ENCODE results near the gene CMTM5.

CMTM5 gene

DNA sequence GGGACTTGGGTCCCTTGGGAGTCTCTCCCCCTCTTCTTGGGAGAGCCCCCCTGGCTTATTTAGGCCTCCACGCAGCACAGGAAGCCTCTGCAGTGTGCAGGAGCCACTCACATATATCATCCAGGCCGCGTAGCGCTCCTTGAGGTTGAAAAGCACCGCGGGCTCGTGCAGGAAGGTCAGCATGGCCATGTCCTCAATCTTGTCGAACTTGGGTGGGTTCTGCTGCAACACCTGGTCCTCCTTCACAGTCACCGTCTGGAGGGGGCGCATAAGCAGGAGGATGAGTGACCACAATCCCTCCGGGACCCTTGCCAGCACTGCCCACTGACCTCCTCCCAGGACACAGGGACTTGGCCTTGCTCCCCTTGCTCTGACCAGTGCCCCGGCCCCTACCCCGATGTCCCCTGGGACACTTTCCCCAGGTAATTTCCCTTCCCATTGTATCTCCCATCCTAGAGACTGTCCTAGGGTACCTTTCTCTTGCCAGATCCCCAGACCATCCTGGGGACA lies 28.7 kb downstream of the CMTM5 start:
- Mint-ChIP-seq H3K36me3 (ENCODE audit: low read depth) (no peaks in the 10 kb centered on the region), H3K9me3 (no peaks in the 10 kb centered on the region), H3K27ac (no peak overlapping the region)

DNA sequence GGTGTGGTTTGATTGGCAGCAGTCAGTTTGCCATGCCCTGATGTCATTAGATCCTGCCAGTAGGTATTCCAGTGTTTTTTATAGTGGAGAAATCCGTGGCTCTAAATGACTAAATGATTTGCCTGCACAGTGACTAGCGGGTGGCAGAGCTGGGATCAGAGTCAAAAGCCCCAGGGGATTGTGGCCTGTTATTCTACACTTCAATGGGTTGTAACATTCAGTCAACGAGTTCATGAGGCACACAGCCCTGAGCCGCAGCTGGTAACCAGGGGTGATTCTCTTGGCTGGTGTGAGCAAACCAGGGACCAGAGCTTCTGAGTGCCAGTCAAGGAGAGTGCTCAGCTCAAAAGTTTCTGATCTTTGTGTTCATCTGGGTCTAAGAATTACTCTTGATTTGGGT lies 29.4 kb downstream of the CMTM5 start:
- Mint-ChIP-seq H3K27ac (no peak overlapping the region), H3K4me3 (no peak overlapping the region), H3K9me3 (no peaks in the 10 kb centered on the region), H3K27me3 (ENCODE audit: low read depth) (peaks cover 4% of the 10 kb centered on the region), H3K4me1 (ENCODE audit: low read depth) (peaks cover 6% of the 10 kb centered on the region), H3K36me3 (ENCODE audit: low read depth) (no peaks in the 10 kb centered on the region)

More for the DNA sequence above, 28.7 kb downstream of the CMTM5 start:
- H3K4me3 Mint-ChIP-seq: no peak overlapping the region
- H3K4me1 Mint-ChIP-seq (ENCODE audit: low read depth): peaks cover 6% of the 10 kb centered on the region
- H3K27me3 Mint-ChIP-seq (ENCODE audit: low read depth): peaks cover 4% of the 10 kb centered on the region

DNA sequence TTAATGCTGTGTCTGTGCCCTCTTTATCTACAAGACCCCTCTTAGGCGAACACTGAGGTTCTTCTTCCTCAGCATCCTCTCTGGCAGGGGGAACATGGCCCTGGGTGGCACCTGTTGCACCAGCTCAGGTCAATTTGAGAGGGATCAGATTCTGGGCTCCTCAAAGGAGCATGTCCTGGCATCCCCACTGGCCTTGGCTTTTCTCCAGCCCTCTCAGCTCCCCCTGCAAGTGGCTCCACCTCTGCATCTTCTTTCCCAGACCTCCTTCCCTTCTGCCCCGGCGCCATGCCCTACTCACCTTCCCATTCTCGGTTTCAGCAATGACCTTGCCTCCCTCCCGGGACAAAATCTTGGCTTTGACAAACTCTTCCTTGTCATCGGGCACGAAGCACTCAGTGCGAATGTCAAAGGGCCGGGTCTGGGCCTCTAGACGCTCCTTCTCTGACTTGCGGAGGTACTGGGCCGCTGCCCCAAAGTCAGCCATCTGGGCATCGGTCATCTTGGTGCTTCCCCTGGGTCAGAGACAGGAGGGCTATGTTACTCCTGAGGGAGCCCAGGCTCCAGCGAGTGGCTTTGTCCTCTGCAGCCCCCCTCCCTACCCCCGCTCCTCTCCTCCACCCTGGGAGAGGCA lies 30.0 kb downstream of the CMTM5 start:
- Mint-ChIP-seq H3K4me3 (no peak overlapping the region), H3K36me3 (ENCODE audit: low read depth) (no peaks in the 10 kb centered on the region), H3K27ac (no peak overlapping the region), H3K4me1 (ENCODE audit: low read depth) (peaks cover 6% of the 10 kb centered on the region), H3K9me3 (no peaks in the 10 kb centered on the region), H3K27me3 (ENCODE audit: low read depth) (no peaks in the 10 kb centered on the region)

DNA sequence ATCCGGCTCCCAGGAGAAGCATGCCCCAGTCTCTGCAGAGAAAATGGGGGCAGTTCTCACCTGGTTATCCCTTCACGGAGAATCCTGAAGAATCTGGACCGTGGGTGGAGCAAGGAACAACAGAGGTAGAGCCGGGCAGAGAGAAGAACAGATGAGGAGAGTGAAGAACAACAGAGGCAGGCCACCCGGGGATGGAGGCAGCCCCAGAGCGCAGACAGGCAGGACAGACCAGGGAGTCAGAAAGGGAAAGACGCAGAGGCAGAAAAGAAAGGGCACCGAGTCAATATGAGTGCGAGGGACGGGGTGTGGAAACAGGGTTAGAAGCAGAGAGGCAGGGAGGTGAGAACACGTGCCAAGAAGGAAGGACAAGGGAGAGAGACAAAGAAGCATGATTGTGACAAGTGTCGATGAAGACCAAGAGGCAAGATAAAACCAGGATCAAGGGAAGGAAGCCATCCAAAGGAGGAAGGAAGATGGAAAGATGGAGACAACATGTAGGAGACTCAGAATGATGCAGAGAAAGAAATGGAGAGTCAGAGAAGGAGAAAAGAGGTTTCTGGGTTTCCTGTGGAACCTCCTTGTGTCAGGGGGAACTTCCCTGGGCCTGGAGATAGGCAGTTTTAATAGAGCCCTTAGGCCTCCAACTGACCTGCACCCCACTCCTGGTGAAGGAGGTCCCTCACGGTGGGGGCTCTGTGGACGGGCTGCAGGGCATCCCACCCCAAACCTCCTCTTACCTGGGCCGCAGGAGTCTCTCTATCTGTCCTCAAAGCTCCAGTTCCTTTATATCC lies 30.9 kb downstream of the CMTM5 start, which contains the start of gene MYH6:
TSS of gene MYH6 (minus strand) at position 758 of the 791 bp plus-strand sequence. CDS start 1,050 bp downstream, outside the sequence.
- Mint-ChIP-seq H3K27ac (no peak within 1 kb of the TSS), H3K4me1 (ENCODE audit: low read depth) (peaks cover 6% of the 10 kb centered on the region), H3K27me3 (ENCODE audit: low read depth) (no peaks in the 10 kb centered on the region), H3K4me3 (no peak within 1 kb of the TSS), H3K36me3 (ENCODE audit: low read depth) (no peaks in the 10 kb centered on the region), H3K9me3 (no peaks in the 10 kb centered on the region)

DNA sequence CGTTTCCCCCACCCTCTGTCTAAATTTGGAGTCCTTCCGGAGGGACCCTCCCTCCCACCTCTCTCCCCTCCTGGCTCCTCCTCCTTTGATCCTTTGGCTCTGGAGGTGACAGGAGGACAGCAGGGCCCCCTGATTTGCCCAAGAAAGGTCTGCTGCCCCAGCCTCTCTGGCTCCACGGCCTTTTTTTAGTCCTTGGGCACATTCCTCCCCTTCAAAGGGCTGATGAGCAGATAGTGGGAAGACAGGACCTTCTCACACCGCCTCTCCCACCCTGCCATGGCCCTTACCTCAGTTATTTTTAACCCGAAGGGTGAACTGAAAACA lies 31.4 kb downstream of the CMTM5 start:
- H3K36me3 Mint-ChIP-seq (ENCODE audit: low read depth): no peaks in the 10 kb centered on the region
- no peak overlapping the region for H3K27ac Mint-ChIP-seq
- no peak overlapping the region for H3K4me3 Mint-ChIP-seq
- no peaks in the 10 kb centered on the region for H3K27me3 Mint-ChIP-seq (ENCODE audit: low read depth)
- peaks cover 6% of the 10 kb centered on the region for H3K4me1 Mint-ChIP-seq (ENCODE audit: low read depth)
- no peaks in the 10 kb centered on the region for H3K9me3 Mint-ChIP-seq

DNA sequence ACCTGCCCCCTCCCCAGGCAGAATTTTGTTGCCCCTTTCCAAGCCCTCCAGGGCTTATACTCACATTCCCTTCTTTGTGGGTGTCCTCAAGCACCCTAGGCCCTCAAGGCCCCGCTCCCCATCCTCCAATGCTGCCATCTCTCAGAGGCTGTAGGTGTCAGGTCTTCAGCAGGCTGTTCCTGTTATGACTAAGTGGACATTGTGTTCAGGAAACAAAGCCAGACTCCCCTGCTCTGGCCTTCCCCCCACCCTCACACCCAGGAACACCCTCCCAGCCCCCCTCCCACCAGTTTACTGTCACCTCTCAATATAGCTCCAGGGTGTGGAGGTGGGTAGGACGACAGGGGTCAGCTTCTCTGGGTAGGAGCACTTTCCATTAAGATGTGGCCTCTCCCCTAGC lies 32.6 kb downstream of the CMTM5 start:
- Mint-ChIP-seq H3K36me3 (ENCODE audit: low read depth) (no peaks in the 10 kb centered on the region), H3K27me3 (ENCODE audit: low read depth) (no peaks in the 10 kb centered on the region), H3K4me3 (no peak overlapping the region), H3K9me3 (no peaks in the 10 kb centered on the region), H3K4me1 (ENCODE audit: low read depth) (peaks cover 6% of the 10 kb centered on the region), H3K27ac (peak overlapping the region; percentile 39)

DNA sequence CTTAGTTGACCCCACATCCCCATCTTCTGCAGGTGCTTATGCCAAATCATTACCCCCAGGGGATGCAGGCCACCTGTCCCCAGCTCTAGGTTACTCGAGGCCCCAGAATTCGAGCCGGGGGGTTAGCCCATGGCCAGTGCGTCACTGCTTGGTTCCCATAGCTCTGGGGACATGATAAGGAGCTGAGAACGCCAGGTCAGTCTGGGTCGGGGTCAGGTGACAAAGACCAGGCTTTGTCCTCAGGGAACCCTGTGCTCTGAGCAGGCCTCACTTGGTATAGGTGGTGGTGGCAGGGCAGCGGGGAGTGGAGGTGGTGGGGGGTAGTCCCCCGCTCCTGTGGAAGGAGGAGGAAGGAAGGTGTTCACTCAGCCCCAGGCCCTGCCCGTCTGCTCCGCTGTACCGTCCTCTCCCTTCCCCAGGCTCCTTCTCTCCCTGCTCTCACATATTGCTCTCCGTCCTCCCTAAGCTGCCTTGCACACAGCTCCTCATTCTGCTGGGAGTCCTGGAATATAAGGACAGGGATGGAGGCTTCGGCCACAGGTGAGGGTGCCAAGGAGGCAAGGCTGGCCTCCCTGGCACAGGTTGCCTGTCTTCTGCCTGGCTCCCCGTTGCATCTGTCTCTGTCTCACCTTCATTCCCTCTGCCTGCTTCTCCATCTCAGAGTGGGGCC lies 33.3 kb downstream of the CMTM5 start:
- no peak overlapping the region for H3K4me3 Mint-ChIP-seq
- no peak overlapping the region for H3K27ac Mint-ChIP-seq
- H3K27me3 Mint-ChIP-seq (ENCODE audit: low read depth): no peaks in the 10 kb centered on the region

DNA sequence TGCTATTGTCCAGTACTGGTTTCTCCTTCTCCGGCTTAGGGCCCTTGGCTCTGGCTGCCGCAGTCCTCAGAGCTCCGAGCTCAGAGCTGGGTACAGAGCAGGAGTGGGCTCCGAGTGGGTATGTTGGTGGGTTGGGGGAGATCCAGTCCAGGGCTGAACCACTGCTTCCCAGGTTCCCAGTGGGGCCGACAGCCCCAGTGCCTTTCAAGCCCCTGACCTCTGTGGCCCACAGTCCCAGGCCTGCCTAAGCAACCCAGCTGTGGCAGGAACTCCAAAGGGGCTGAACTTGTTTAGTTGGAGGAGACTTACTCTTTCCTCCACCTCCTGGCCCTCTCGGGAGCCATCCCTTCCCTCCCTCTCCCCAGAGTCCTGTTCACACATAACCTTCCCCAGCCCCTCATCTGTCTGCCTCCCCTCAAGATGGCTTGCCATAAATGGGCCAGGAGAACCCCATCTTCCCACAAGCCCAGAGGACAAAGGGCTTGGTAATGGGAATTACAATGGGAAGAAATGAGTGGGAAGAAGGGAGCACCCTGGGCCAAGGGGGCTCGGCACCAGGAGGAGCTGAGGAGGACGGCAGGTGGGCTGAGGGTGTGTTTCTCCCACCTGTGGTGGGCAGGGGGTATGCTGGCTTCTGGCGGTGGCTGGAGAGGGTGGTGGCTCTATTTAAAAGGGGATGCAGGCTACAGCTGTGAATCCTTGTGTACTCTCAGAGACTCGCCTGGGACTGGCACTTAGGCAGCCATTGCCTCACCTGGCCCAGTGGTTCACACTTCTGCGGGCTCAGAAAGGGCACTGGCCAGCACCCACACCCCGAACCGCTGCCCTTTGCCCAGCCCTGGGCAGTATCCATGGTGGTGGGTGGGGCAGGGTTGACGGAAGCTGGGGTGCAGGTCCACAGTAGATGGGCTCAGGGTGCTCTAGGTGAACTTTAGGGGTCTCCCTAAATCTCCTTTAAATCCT lies 35.0 kb downstream of the CMTM5 start:
- no peak overlapping the region for H3K4me3 Mint-ChIP-seq
- H3K27me3 Mint-ChIP-seq (ENCODE audit: low read depth): no peaks in the 10 kb centered on the region
- H3K27ac Mint-ChIP-seq: no peak overlapping the region
- no peaks in the 10 kb centered on the region for H3K36me3 Mint-ChIP-seq (ENCODE audit: low read depth)
- no peaks in the 10 kb centered on the region for H3K9me3 Mint-ChIP-seq
- peaks cover 6% of the 10 kb centered on the region for H3K4me1 Mint-ChIP-seq (ENCODE audit: low read depth)

More for the DNA sequence above, 33.3 kb downstream of the CMTM5 start:
- H3K9me3 Mint-ChIP-seq: no peaks in the 10 kb centered on the region
- H3K4me1 Mint-ChIP-seq (ENCODE audit: low read depth): peaks cover 6% of the 10 kb centered on the region
- H3K36me3 Mint-ChIP-seq (ENCODE audit: low read depth): no peaks in the 10 kb centered on the region

DNA sequence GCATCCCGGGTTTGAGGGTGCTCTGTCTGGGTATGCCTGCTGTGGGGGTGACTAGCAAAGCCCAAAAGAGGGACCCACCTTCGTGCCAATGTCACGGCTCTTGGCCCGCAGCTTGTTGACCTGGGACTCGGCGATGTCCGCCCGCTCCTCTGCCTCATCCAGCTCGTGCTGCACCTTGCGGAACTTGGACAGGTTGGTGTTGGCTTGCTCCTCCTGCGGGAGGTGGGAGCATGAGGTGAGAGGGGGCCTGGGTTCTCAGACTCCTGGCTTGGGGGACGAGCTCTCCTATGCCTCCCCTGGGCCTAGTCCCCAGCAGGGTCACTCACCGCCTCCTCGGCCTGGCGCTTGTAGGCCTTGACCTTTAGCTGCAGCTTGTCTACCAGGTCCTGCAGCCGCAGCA lies 36.8 kb downstream of the CMTM5 start:
- Mint-ChIP-seq H3K27ac (no peak overlapping the region), H3K9me3 (no peaks in the 10 kb centered on the region), H3K36me3 (ENCODE audit: low read depth) (no peaks in the 10 kb centered on the region), H3K4me1 (ENCODE audit: low read depth) (peaks cover 6% of the 10 kb centered on the region), H3K4me3 (no peak overlapping the region), H3K27me3 (ENCODE audit: low read depth) (no peaks in the 10 kb centered on the region)

DNA sequence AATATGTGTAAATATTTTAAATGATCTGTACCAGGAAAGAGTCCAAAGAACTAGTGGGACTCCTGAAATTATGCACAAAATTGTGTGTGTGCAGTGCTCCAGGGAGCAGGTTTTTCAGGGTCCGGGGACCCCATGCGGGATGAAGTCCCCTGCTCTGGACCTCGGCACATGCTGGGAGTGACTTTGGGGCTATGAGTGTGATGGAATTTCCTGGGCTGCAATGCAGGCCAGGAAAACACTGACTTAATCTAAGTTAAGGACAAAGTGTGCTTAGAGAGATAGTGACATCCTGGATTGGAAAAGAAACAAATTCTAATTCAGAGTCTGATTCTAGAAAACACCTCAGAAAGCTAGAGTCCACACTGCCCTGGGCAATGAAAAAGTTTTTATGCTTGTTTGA lies 37.4 kb downstream of the CMTM5 start:
- Mint-ChIP-seq H3K36me3 (ENCODE audit: low read depth) (no peaks in the 10 kb centered on the region), H3K4me3 (no peak overlapping the region), H3K4me1 (ENCODE audit: low read depth) (peaks cover 2% of the 10 kb centered on the region), H3K27me3 (ENCODE audit: low read depth) (no peaks in the 10 kb centered on the region), H3K27ac (no peak overlapping the region), H3K9me3 (no peaks in the 10 kb centered on the region)

DNA sequence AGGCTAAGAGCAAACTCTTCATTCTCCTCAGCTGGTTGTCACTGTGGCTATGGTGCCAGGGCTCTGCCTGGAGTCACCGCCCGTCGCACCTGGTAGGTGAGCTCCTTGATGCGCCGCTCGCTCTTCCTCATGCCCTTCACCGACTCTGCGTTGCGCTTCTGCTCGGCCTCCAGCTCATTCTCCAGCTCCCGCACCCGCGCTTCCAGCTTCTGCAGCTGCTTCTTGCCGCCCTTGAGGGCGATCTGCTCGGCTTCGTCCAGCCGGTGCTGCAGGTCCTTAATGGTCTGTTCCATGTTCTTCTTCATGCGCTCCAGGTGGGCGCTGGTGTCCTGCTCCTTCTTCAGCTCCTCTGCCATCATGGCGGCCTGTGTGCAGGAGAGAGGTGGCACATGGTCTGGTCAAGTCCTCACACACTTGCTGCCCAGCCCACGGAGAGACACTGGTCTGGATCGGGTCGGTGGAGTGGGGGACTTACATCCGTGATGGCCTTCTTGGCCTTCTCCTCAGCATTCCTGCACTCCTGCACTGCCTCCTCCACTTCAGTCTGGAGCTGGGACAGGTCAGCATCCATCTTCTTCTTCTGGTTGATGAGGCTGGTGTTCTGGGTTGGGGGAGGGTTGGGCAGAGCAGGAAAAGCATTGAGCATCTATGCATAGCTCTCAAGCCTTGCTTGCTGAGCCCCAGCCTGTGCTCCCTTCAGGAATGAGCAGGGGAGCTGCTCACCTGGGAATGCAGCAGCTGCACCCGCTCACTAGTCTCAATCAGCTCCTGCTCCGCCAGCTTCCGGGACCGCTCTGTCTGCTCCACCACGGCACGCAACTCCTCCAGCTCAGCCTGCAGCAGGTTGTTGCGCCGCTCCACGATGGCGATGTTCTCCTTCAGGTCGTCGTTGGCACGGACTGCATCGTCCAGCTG lies 38.3 kb downstream of the CMTM5 start:
- Mint-ChIP-seq H3K27me3 (ENCODE audit: low read depth) (no peaks in the 10 kb centered on the region), H3K27ac (no peak overlapping the region), H3K36me3 (ENCODE audit: low read depth) (no peaks in the 10 kb centered on the region), H3K4me1 (ENCODE audit: low read depth) (peaks cover 2% of the 10 kb centered on the region), H3K4me3 (no peak overlapping the region), H3K9me3 (no peaks in the 10 kb centered on the region)

DNA sequence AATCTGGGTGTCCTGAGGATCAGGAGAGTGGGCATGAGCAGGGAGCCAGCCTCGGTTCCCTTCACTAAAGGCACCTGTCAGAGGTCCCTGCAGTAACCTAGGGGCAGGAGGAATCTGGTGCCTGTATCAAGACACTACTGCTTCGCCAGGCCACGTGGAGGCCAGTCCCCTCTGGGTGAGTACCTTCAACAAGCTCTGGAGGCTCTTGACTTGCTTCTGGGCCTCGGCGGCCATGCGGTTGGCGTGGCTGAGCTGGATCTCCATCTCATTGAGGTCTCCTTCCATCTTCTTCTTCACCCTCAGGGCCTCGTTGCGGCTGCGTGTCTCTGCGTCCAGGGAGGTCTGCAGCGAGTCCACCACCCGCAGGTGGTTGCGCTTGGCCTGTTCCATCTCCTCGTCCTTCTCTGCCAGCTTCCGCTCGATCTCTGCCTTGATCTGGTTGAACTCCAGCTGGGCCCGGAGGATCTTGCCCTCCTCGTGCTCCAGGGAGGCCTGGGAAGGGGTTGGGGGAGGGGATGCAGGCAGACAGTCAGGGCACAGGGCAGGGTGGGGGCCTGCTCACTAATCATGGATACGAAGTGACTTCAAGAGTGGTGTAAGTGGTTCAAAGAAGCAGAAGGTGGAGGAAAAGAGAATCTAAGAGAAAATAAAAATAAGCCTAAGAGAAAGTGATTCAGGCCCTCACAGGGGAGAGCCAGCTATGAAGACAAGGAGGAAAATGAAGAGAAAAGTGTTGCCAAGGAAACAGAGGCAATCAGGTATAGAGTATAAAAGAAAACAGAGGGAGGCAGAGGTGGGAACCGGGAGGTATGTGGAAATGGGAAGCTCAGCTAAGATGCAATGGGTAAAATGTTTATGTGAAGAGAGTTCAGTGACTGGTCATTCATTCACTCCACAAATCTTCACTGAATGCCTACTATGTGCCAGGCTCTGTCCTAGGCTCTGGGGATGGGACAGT lies 39.3 kb downstream of the CMTM5 start:
- Mint-ChIP-seq H3K36me3 (ENCODE audit: low read depth) (no peaks in the 10 kb centered on the region), H3K27me3 (ENCODE audit: low read depth) (no peaks in the 10 kb centered on the region), H3K4me1 (ENCODE audit: low read depth) (peaks cover 9% of the 10 kb centered on the region), H3K4me3 (no peak overlapping the region), H3K27ac (no peak overlapping the region), H3K9me3 (no peaks in the 10 kb centered on the region)
